ENCODE measurements around the gene SERPINB10. TPM values are rescaled to one million over a fixed set of nuclear protein-coding genes. Genes with fewer than 3 reads are reported as not detected.

Gene SERPINB10
- total and polyA plus RNA-seq, 12 donors, result 0.06 TPM; not detected in 11

- no peak for DNase-seq
These were observed 39.5 kb downstream of the SERPINB10 start for GRCh38 chr18:63947051-63947790.

GRCh38 chr18:63949068-63949737 lies 41.4 kb downstream of the SERPINB10 start, which contains the start of gene HMSD:
Gene HMSD, plus strand, starts transcription at chr18:63949301. Its CDS starts 4,155 bp downstream, at chr18:63953456.
- no peaks in the 10 kb centered on the region for H3K36me3 ChIP-seq (replicated peaks in 1 of 2)
- peak in 3 of 7 donors; percentile 24 to 52 (median 35) for DNase-seq
- no peak within 1 kb of the TSS for H3K27ac ChIP-seq
- peaks cover 26% of the 10 kb centered on the region for H3K27me3 ChIP-seq
- WGBS, 4 donors, result 17 to 37% (median 19%) methylated on average over 9 to 35 of the region's 35 CpGs
- no peak within 1 kb of the TSS for H3K4me3 ChIP-seq
- intact Hi-C loops (cut with DNase I), result loop anchor here in 1 of 2 donors (10.0 kb wide), 1 partner anchor 424 kb away; no protein-coding TSS in a partner anchor
- H3K4me1 ChIP-seq (replicated peaks in 1 of 2), result peaks cover 0 to 3% of the 10 kb centered on the region in 2 donors
- no peaks in the 10 kb centered on the region for H3K9me3 ChIP-seq (replicated peaks in 1 of 3)
- TF ChIP-seq POLR2A (IDR thresholded peaks at IDR 0.05) (no peak), CTCF (IDR thresholded peaks at IDR 0.05) (peak in 3 of 6 experiments; percentile 5 to 22 (median 14))

More at GRCh38 chr18:63947051-63947790, 39.5 kb downstream of the SERPINB10 start:
- no peaks in the 10 kb centered on the region for H3K9me3 ChIP-seq (replicated peaks in 1 of 3)
- H3K36me3 ChIP-seq (replicated peaks in 1 of 2), result no peaks in the 10 kb centered on the region
- peaks cover 0 to 3% of the 10 kb centered on the region in 2 donors for H3K4me1 ChIP-seq (replicated peaks in 1 of 2)
- H3K4me3 ChIP-seq, result no peak overlapping the region
- intact Hi-C loops (cut with DNase I), result loop anchor here in 1 of 2 donors (10.0 kb wide), 1 partner anchor 422 kb away; no protein-coding TSS in a partner anchor
- H3K27ac ChIP-seq, result no peak overlapping the region
- WGBS, 4 donors, result 66 to 82% (median 75%) methylated on average over 3 of the region's 3 CpGs
- TF ChIP-seq POLR2A (IDR thresholded peaks at IDR 0.05), result no peak
- TF ChIP-seq CTCF (IDR thresholded peaks at IDR 0.05), result no peak
- H3K27me3 ChIP-seq, result peaks cover 26% of the 10 kb centered on the region

GRCh38 chr18:63951302-63951705 lies 43.5 kb downstream of the SERPINB10 start:
- no peak for DNase-seq
- intact Hi-C loops (cut with DNase I), result no loop called here
- Histone ChIP-seq H3K27ac (no peak overlapping the region), H3K4me3 (no peak overlapping the region), H3K4me1 (replicated peaks in 1 of 2) (peaks cover 0 to 3% of the 10 kb centered on the region in 2 donors), H3K9me3 (replicated peaks in 1 of 3) (no peaks in the 10 kb centered on the region), H3K36me3 (replicated peaks in 1 of 2) (no peaks in the 10 kb centered on the region), H3K27me3 (peaks cover 23% of the 10 kb centered on the region)
- WGBS, 4 donors, result 64 to 76% (median 70%) methylated on average over 4 of the region's 4 CpGs
- no peak for TF ChIP-seq CTCF (IDR thresholded peaks at IDR 0.05)
- TF ChIP-seq POLR2A (IDR thresholded peaks at IDR 0.05), result no peak

- no peaks in the 10 kb centered on the region for H3K36me3 ChIP-seq (replicated peaks in 1 of 2)
- no peak overlapping the region for H3K4me3 ChIP-seq
- no peaks in the 10 kb centered on the region for H3K9me3 ChIP-seq (replicated peaks in 1 of 3)
- peaks cover 0 to 3% of the 10 kb centered on the region in 2 donors for H3K4me1 ChIP-seq (replicated peaks in 1 of 2)
- DNase-seq, result no peak
- intact Hi-C loops (cut with DNase I), result no loop called here
- WGBS, 4 donors, result 50 to 76% (median 59%) methylated on average over 5 of the region's 5 CpGs
- peaks cover 17% of the 10 kb centered on the region for H3K27me3 ChIP-seq
- H3K27ac ChIP-seq, result no peak overlapping the region
- no peak for TF ChIP-seq POLR2A (IDR thresholded peaks at IDR 0.05)
These were observed 46.1 kb downstream of the SERPINB10 start for GRCh38 chr18:63953811-63954210.

All from adrenal gland (tissue), 12 donors.